PC-9 (cell line): ENCODE results near the gene ATP8B1. TPM values are rescaled to one million over a fixed set of nuclear protein-coding genes. Genes with fewer than 3 reads are reported as not detected.

ENCODE experiments used
- BruUV-seq: library from RNA; stranded (reverse); fragments of 400-500 nt; replicated peaks from 2 replicates; lab custom pipeline; 2021; lab: Mats Ljungman, UMichigan
- CTCF ChIA-PET: fragments of 300-600 bp; sonication (Branson Sonifier 250); formaldehyde crosslinking; loops from one replicate; lab custom pipeline; 2022; ENCODE audit warnings: antibody characterized with exemption; lab: Charles Lee
- POLR2A ChIA-PET: fragments of 300-600 bp; sonication (Branson Sonifier 250); formaldehyde crosslinking; loops from one replicate; lab custom pipeline; 2022; ENCODE audit warnings: antibody characterized with exemption; ENCODE audit not compliant: unreplicated experiment; lab: Charles Lee
- DNase-seq, 2 experiments: peaks; one replicate each; pipeline versions ENCODE4 v3.0.0 to v3.0.0-alpha.2; 2015 to 2022; ENCODE audit warnings: mixed read lengths in 1 of 2
- H2AFZ ChIP-seq: fragments of 200-600 bp; sonication (generic); 2 replicates; pipeline ENCODE4 v1.8.1; 2017; ENCODE audit warnings: antibody characterized with exemption
- H3F3A ChIP-seq: fragments of 200-600 bp; sonication (generic); 2 replicates; pipeline ENCODE4 v1.8.1; 2017; ENCODE audit warnings: antibody characterized with exemption, mild to moderate bottlenecking, low read depth; ENCODE audit not compliant: insufficient read depth
- H3K27ac ChIP-seq: fragments of 200-600 bp; sonication (generic); 2 replicates; pipeline ENCODE4 v1.6.1; 2016; ENCODE audit warnings: mixed run types
- H3K27me3 ChIP-seq: fragments of 200-600 bp; sonication (generic); 2 replicates; pipeline ENCODE4 v1.6.1; 2016; ENCODE audit warnings: low read depth, mixed run types; ENCODE audit not compliant: insufficient read depth
- H3K36me3 ChIP-seq: fragments of 200-600 bp; sonication (generic); 2 replicates; pipeline ENCODE4 v1.6.1; 2016; ENCODE audit warnings: low read depth, mixed run types
- H3K4me1 ChIP-seq: fragments of 200-600 bp; sonication (generic); replicated peaks from 2 replicates; pipeline ENCODE4 v1.6.1; 2016; ENCODE audit warnings: mixed run types; ENCODE audit not compliant: insufficient read depth
- H3K4me2 ChIP-seq: fragments of 200-600 bp; sonication (generic); 2 replicates; pipeline ENCODE4 v1.6.1; 2017; ENCODE audit warnings: mixed run types
- H3K4me3 ChIP-seq: fragments of 200-600 bp; sonication (generic); 2 replicates; pipeline ENCODE4 v1.6.1; 2016; ENCODE audit warnings: mixed run types
- H3K79me2 ChIP-seq: fragments of 200-600 bp; sonication (generic); 2 replicates; pipeline ENCODE4 v1.6.1; 2017; ENCODE audit warnings: low read depth, mixed run types
- H3K9me2 ChIP-seq: fragments of 200-600 bp; sonication (generic); 2 replicates; pipeline ENCODE4 v1.8.1; 2017; ENCODE audit warnings: mild to moderate bottlenecking; ENCODE audit not compliant: insufficient read depth
- H3K9me3 ChIP-seq: fragments of 200-600 bp; sonication (generic); 2 replicates; pipeline ENCODE4 v1.8.1; 2016; ENCODE audit warnings: low read depth; ENCODE audit not compliant: insufficient read depth
- H4K20me1 ChIP-seq: fragments of 200-600 bp; sonication (generic); 2 replicates; pipeline ENCODE4 v1.8.1; 2017; ENCODE audit not compliant: insufficient read depth
- CTCF ChIP-seq: fragments of 200-600 bp; sonication (generic); conservative IDR thresholded peaks from 2 replicates; pipeline ENCODE4 v1.6.1; 2017; ENCODE audit warnings: mixed run types, antibody characterized with exemption, mild to moderate bottlenecking, moderate library complexity
- EZH2 ChIP-seq: fragments of 200-600 bp; sonication (generic); IDR thresholded peaks from 2 replicates; pipeline ENCODE4 v1.8.0; 2017; ENCODE audit warnings: antibody characterized with exemption, low read depth
- intact Hi-C: fragments of 100-400 bp; cut with micrococcal nuclease; formaldehyde crosslinking; loops from one replicate; pipeline ENCODE4 v1.10.0; 2022; ENCODE audit not compliant: unreplicated experiment
- total RNA-seq: library from RNA; stranded (reverse); gene quantifications from 2 replicates; pipeline ENCODE4 v1.2.3, GENCODE V29; 2021

ATP8B1 gene
- total RNA-seq, 1 experiment from 2014 or later, result 23.4 TPM

GRCh38 chr18:57811477-57812125 is 8.5 kb upstream of the ATP8B1 start:
- intact Hi-C loops, result no loop called here
- peaks cover 26% of the 10 kb centered on the region for H3K4me1 ChIP-seq
- H3K9me2 ChIP-seq, result no peaks in the 10 kb centered on the region
- H4K20me1 ChIP-seq, result no peaks in the 10 kb centered on the region
- ChIA-PET POLR2A (no interaction called here), CTCF (no interaction called here)
- no peak overlapping the region for H3K4me2 ChIP-seq
- DNase-seq, result no peak
- H3K36me3 ChIP-seq, result no peaks in the 10 kb centered on the region
- H3K27me3 ChIP-seq, result no peaks in the 10 kb centered on the region
- H3K79me2 ChIP-seq, result no peaks in the 10 kb centered on the region
- TF ChIP-seq CTCF (no peak), EZH2 (no peak)
- no TSS peak for BruUV-seq
- peaks cover 32% of the 10 kb centered on the region; the same call in 1 of the 2 replicates for H3F3A ChIP-seq
- H3K9me3 ChIP-seq, result peaks cover 16% of the 10 kb centered on the region
- no peak overlapping the region for H3K27ac ChIP-seq
- H2AFZ ChIP-seq, result no peak overlapping the region
- H3K4me3 ChIP-seq, result no peak overlapping the region

- Histone ChIP-seq H4K20me1 (no peaks in the 10 kb centered on the region), H3K27ac (no peak overlapping the region), H3K79me2 (no peaks in the 10 kb centered on the region), H3K4me1 (peaks cover 31% of the 10 kb centered on the region), H3K9me3 (peaks cover 16% of the 10 kb centered on the region), H2AFZ (no peak overlapping the region), H3F3A (peaks cover 39% of the 10 kb centered on the region; the same call in 1 of the 2 replicates), H3K4me3 (no peak overlapping the region), H3K36me3 (no peaks in the 10 kb centered on the region), H3K9me2 (no peaks in the 10 kb centered on the region), H3K27me3 (no peaks in the 10 kb centered on the region), H3K4me2 (no peak overlapping the region)
- ChIA-PET CTCF (no interaction called here), POLR2A (no interaction called here)
- BruUV-seq, result no TSS peak
- intact Hi-C loops, result no loop called here
- DNase-seq, result no peak
- TF ChIP-seq EZH2 (no peak), CTCF (no peak)
Measured at GRCh38 chr18:57809190-57809589, 6.1 kb upstream of the ATP8B1 start.

GRCh38 chr18:57807336-57808117 is 4.4 kb upstream of the ATP8B1 start:
- Histone ChIP-seq H3K27ac (peak overlapping the region; percentile 29; the same call in 1 of the 2 replicates), H2AFZ (no peak overlapping the region), H3K9me2 (no peaks in the 10 kb centered on the region), H3F3A (peaks cover 28% of the 10 kb centered on the region; the same call in 1 of the 2 replicates), H3K4me3 (no peak overlapping the region), H4K20me1 (no peaks in the 10 kb centered on the region), H3K4me2 (no peak overlapping the region; the same call in 1 of the 2 replicates), H3K4me1 (peaks cover 24% of the 10 kb centered on the region), H3K79me2 (peaks cover 2% of the 10 kb centered on the region), H3K27me3 (no peaks in the 10 kb centered on the region), H3K9me3 (peaks cover 11% of the 10 kb centered on the region), H3K36me3 (no peaks in the 10 kb centered on the region)
- intact Hi-C loops, result no loop called here
- no peak for TF ChIP-seq EZH2
- no peak for TF ChIP-seq CTCF
- no peak for DNase-seq
- ChIA-PET CTCF (interaction anchor here (0.6 kb wide), 2 partner anchors 218 to 514 kb away, joined by 3 to 4 read pairs; no protein-coding TSS in a partner anchor), POLR2A (no interaction called here)
- no TSS peak for BruUV-seq
